Measurements from ENCODE around the gene NFASC. TPM values are rescaled to one million over a fixed set of nuclear protein-coding genes. Genes with fewer than 3 reads are reported as not detected.

NFASC gene
- total and polyA plus RNA-seq, 2 experiments from 2014 or later: 3.9 to 11.7 TPM

GRCh38 chr1:204904228-204904810, 33.7 kb downstream of the NFASC start:
- TF ChIP-seq JUNB (IDR thresholded peaks at IDR 0.05; ENCODE audit: unreplicated experiment): no peak
- TF ChIP-seq, protein P1, sequence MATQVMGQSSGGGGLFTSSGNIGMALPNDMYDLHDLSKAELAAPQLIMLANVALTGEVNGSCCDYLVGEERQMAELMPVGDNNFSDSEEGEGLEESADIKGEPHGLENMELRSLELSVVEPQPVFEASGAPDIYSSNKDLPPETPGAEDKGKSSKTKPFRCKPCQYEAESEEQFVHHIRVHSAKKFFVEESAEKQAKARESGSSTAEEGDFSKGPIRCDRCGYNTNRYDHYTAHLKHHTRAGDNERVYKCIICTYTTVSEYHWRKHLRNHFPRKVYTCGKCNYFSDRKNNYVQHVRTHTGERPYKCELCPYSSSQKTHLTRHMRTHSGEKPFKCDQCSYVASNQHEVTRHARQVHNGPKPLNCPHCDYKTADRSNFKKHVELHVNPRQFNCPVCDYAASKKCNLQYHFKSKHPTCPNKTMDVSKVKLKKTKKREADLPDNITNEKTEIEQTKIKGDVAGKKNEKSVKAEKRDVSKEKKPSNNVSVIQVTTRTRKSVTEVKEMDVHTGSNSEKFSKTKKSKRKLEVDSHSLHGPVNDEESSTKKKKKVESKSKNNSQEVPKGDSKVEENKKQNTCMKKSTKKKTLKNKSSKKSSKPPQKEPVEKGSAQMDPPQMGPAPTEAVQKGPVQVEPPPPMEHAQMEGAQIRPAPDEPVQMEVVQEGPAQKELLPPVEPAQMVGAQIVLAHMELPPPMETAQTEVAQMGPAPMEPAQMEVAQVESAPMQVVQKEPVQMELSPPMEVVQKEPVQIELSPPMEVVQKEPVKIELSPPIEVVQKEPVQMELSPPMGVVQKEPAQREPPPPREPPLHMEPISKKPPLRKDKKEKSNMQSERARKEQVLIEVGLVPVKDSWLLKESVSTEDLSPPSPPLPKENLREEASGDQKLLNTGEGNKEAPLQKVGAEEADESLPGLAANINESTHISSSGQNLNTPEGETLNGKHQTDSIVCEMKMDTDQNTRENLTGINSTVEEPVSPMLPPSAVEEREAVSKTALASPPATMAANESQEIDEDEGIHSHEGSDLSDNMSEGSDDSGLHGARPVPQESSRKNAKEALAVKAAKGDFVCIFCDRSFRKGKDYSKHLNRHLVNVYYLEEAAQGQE (IDR thresholded peaks at IDR 0.05; ENCODE audit: unreplicated experiment): no peak
- TF ChIP-seq ETS1 (IDR thresholded peaks at IDR 0.05): no peak
- TF ChIP-seq CREB1 (CRISPR knock-in tag; IDR thresholded peaks at IDR 0.05; ENCODE audit: low read depth): no peak
- TF ChIP-seq STAT1 (IDR thresholded peaks at IDR 0.05; ENCODE audit: unreplicated experiment): no peak
- no peak for TF ChIP-seq EZH2phosphoT487 (IDR thresholded peaks at IDR 0.05; ENCODE audit: unreplicated experiment)
- no peak for TF ChIP-seq POLR2AphosphoS5 (IDR thresholded peaks at IDR 0.05; ENCODE audit: low read depth)
- TF ChIP-seq EZH2 (IDR thresholded peaks at IDR 0.05; ENCODE audit: low read depth, unreplicated experiment): no peak
- Histone ChIP-seq H3K79me2 (replicated peaks; ENCODE audit: insufficient read depth) (no peaks in the 10 kb centered on the region), H3K27me3 (ENCODE audit: insufficient read depth) (no peaks in the 10 kb centered on the region), H3K4me2 (no peak overlapping the region), H4K20me1 (replicated peaks; ENCODE audit: insufficient read depth) (no peaks in the 10 kb centered on the region), H3F3A (replicated peaks; ENCODE audit: low read depth) (no peaks in the 10 kb centered on the region), H2AFZ (no peak overlapping the region), H3K9me2 (ENCODE audit: insufficient read depth) (no peaks in the 10 kb centered on the region), H3K27ac (ENCODE audit: low read depth) (no peak overlapping the region), H3K4me3 (no peak overlapping the region), H3K36me3 (ENCODE audit: insufficient read depth) (no peaks in the 10 kb centered on the region), H3K4me1 (ENCODE audit: insufficient read depth) (no peaks in the 10 kb centered on the region; the same call in 1 of the 2 replicates)
- H3K9me3 Mint-ChIP-seq: no peaks in the 10 kb centered on the region
- no peaks in the 10 kb centered on the region for H3K36me3 Mint-ChIP-seq (ENCODE audit: low read depth)
- H3K4me3 Mint-ChIP-seq: no peak overlapping the region
- no peaks in the 10 kb centered on the region for H3K27me3 Mint-ChIP-seq (ENCODE audit: insufficient read depth, low read depth, poor library complexity)
- no peak overlapping the region for H3K27ac Mint-ChIP-seq
- ATAC-seq (no peak), DNase-seq (ENCODE audit: low spot score) (no peak)
- peaks cover 5% of the 10 kb centered on the region; the same call in 1 of the 3 replicates for H3K4me1 Mint-ChIP-seq

GRCh38 chr1:204909109-204909508, 38.4 kb downstream of the NFASC start:
- Histone ChIP-seq H3K4me2 (no peak overlapping the region), H3K4me3 (no peak overlapping the region), H3K36me3 (ENCODE audit: insufficient read depth) (no peaks in the 10 kb centered on the region), H4K20me1 (replicated peaks; ENCODE audit: insufficient read depth) (no peaks in the 10 kb centered on the region), H3K27ac (ENCODE audit: low read depth) (no peak overlapping the region), H3K79me2 (replicated peaks; ENCODE audit: insufficient read depth) (no peaks in the 10 kb centered on the region), H2AFZ (no peak overlapping the region), H3K9me2 (ENCODE audit: insufficient read depth) (no peaks in the 10 kb centered on the region), H3F3A (replicated peaks; ENCODE audit: low read depth) (no peaks in the 10 kb centered on the region), H3K4me1 (ENCODE audit: insufficient read depth) (no peaks in the 10 kb centered on the region; the same call in 1 of the 2 replicates), H3K27me3 (ENCODE audit: insufficient read depth) (no peaks in the 10 kb centered on the region)
- ATAC-seq (no peak), DNase-seq (ENCODE audit: low spot score) (no peak)
- peaks cover 5% of the 10 kb centered on the region; the same call in 1 of the 3 replicates for H3K4me1 Mint-ChIP-seq
- no peaks in the 10 kb centered on the region for H3K9me3 Mint-ChIP-seq
- no peak overlapping the region for H3K27ac Mint-ChIP-seq
- H3K36me3 Mint-ChIP-seq (ENCODE audit: low read depth): no peaks in the 10 kb centered on the region
- H3K4me3 Mint-ChIP-seq: no peak overlapping the region
- no peaks in the 10 kb centered on the region for H3K27me3 Mint-ChIP-seq (ENCODE audit: insufficient read depth, low read depth, poor library complexity)
- TF ChIP-seq CREB1 (CRISPR knock-in tag; IDR thresholded peaks at IDR 0.05; ENCODE audit: low read depth) (no peak), STAT1 (IDR thresholded peaks at IDR 0.05; ENCODE audit: unreplicated experiment) (no peak), NANOG (IDR thresholded peaks at IDR 0.05; ENCODE audit: borderline replicate concordance) (no peak), ZNF331 (CRISPR knock-in tag; IDR thresholded peaks at IDR 0.05; ENCODE audit: low read depth) (no peak), EZH2phosphoT487 (IDR thresholded peaks at IDR 0.05; ENCODE audit: unreplicated experiment) (no peak), ZNF114 (CRISPR knock-in tag; IDR thresholded peaks at IDR 0.05) (no peak), CTCF (conservative IDR thresholded peaks at IDR 0.05; ENCODE audit: low read depth in 2 of 2) (no peak), EZH2 (IDR thresholded peaks at IDR 0.05; ENCODE audit: low read depth, unreplicated experiment) (no peak)
- TF ChIP-seq, protein P1 (IDR thresholded peaks at IDR 0.05; ENCODE audit: unreplicated experiment): no peak
